ENCODE results near the gene APLNR. TPM values are rescaled to one million over a fixed set of nuclear protein-coding genes. Genes with fewer than 3 reads are reported as not detected.

The APLNR gene
- total and polyA plus RNA-seq, 2 of the 8 experiments (the other 6 are each of a cell fraction or from before 2014, with no cell fraction given): 0.80 TPM; not detected in 1

DNA sequence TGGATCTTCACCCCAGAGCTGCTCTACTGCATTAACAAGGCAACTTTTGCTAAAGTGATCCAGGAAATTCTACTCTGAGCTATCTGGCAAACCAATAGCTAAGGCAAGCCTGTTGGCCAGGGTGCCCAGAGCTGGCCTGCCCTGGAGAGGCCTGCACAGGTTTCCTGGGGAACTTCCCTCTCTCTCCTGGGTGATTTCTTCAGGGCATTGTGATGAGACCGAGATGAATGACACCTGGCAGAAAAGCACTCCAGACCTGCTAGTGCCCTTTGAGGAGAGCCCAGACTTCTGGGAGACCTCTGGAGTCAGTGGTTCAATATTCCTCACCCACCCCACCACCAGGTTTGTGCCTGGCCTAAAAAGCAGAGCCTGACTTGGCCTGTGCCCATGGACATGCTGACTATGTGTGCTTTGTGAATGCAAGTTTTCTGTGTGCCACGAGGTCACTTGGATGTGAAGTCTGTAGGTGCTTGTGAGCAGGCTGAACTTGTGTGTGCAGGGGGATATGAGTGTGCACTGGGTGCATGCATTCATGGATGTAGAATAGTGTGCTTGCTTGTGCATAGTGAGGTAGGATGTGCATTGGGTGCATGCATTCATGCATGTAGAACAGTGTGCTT lies 4.4 kb upstream of the APLNR start:
- ChIA-PET CTCF (ENCODE audit: partially characterized antibody) (interaction anchor here (1.2 to 33.7 kb wide), 9 partner anchors 10 to 400 kb away, joined by 3 to 942 read pairs (median 4); no protein-coding TSS in a partner anchor), POLR2A (ENCODE audit: partially characterized antibody) (no interaction called here)
- no peak overlapping the region for H3K4me3 ChIP-seq (ENCODE audit: extremely low read depth in 1 of 4, insufficient read depth in 2 of 4, low read depth in 3 of 4, low read length in 4 of 4)
- peak overlapping the region; percentile 39 for H4K91ac ChIP-seq (replicated peaks; ENCODE audit: insufficient read length, low read length)
- H3K36me3 ChIP-seq (ENCODE audit: control insufficient read depth in 2 of 4, insufficient read depth in 4 of 4, low read length in 3 of 4): no peaks in the 10 kb centered on the region
- no peak for DNase-seq (ENCODE audit: low read depth in 1 of 2, low spot score in 2 of 2)
- H4K8ac ChIP-seq (ENCODE audit: extremely low read depth, insufficient read depth, low read length): no peak overlapping the region
- FAIRE-seq: no peak
- no peak overlapping the region for H3K27ac ChIP-seq (ENCODE audit: low read depth, low read length)
- no peak overlapping the region for H3K18ac ChIP-seq (ENCODE audit: extremely low read depth, low read length)
- no peak overlapping the region for H3K14ac ChIP-seq (ENCODE audit: insufficient read length)
- no peak overlapping the region for H3K4me2 ChIP-seq (ENCODE audit: insufficient read depth in 1 of 2, low read depth in 2 of 2, low read length in 2 of 2)
- no peak overlapping the region for H3K56ac ChIP-seq (replicated peaks; ENCODE audit: insufficient read length, low read depth, low read length)
- H3K9ac ChIP-seq (replicated peaks in 1 of 4; ENCODE audit: extremely low read depth in 1 of 4, low read depth in 3 of 4, low read length in 3 of 4): no peak overlapping the region
- H2BK12ac ChIP-seq (ENCODE audit: low read depth, low read length): no peak overlapping the region
- H3K23me2 ChIP-seq (ENCODE audit: low read depth, low read length): no peaks in the 10 kb centered on the region
- no peak overlapping the region for H2BK5ac ChIP-seq (ENCODE audit: low read depth, low read length)
- no peaks in the 10 kb centered on the region for H3K79me2 ChIP-seq (ENCODE audit: control insufficient read depth in 1 of 2, insufficient read depth in 2 of 2, low read length in 2 of 2)
- no peak overlapping the region for H3K23ac ChIP-seq (ENCODE audit: insufficient read length)
- WGBS, 2 experiments (ENCODE audit: extremely low coverage in 1 of 2, insufficient coverage in 1 of 2, insufficient read length in 1 of 2, insufficient replicate concordance in 2 of 2, low coverage in 1 of 2, low lambda C conversion rate in 2 of 2, missing lambda C conversion rate in 1 of 2): 80% methylated on average over 2 of the region's 2 CpGs; no CpG with 5 or more reads in 1 of the 2 experiments
- H2BK20ac ChIP-seq (ENCODE audit: low read length): no peak overlapping the region
- no peak overlapping the region for H2BK15ac ChIP-seq (ENCODE audit: low read length)
- no peak overlapping the region for H3K4ac ChIP-seq (replicated peaks; ENCODE audit: insufficient read length, low read depth, low read length)
- no peak overlapping the region for H2AFZ ChIP-seq (ENCODE audit: low read length)
- H3K79me1 ChIP-seq (ENCODE audit: low read depth, low read length): no peaks in the 10 kb centered on the region
- no peak overlapping the region for H4K5ac ChIP-seq (ENCODE audit: insufficient read length, low read depth, low read length)
- H3K9me3 ChIP-seq (ENCODE audit: insufficient read depth in 2 of 2, low read depth in 1 of 2, low read length in 1 of 2): no peaks in the 10 kb centered on the region
- peaks cover 0 to 4% (median 1%) of the 10 kb centered on the region in 4 experiments; a peak in 4 of 7 replicates for H3K4me1 ChIP-seq (replicated peaks in 1 of 4; ENCODE audit: control insufficient read depth in 3 of 4, insufficient read depth in 4 of 4, low read length in 3 of 4)
- no peaks in the 10 kb centered on the region for H4K20me1 ChIP-seq (replicated peaks in 1 of 2; ENCODE audit: control insufficient read depth in 1 of 2, insufficient read depth in 2 of 2, low read length in 2 of 2)
- no peaks in the 10 kb centered on the region for H3K27me3 ChIP-seq (replicated peaks in 1 of 4; ENCODE audit: control insufficient read depth in 3 of 4, extremely low read depth in 1 of 4, insufficient read depth in 3 of 4, low read length in 3 of 4)
- no peak overlapping the region for H2BK120ac ChIP-seq (replicated peaks; ENCODE audit: low read depth, low read length)
- 0 out of 2 replicates have a peak overlapping the region, but pooled peaks have one; percentile 3 for H2AK5ac ChIP-seq (ENCODE audit: low read depth, low read length)
- TF ChIP-seq NRF1 (IDR thresholded peaks at IDR 0.05; ENCODE audit: low read depth, low read length) (no peak), CEBPB (IDR thresholded peaks at IDR 0.05; ENCODE audit: low read depth, low read length) (no peak), SP2 (IDR thresholded peaks at IDR 0.05; ENCODE audit: low read length) (no peak)
